Endodermal cell (in vitro differentiated cells): Measurements from ENCODE around the gene TTLL10. TPM values are rescaled to one million over a fixed set of nuclear protein-coding genes. Genes with fewer than 3 reads are reported as not detected.

Source experiments
- DNase-seq: peaks from one replicate; pipeline ENCODE4 v3.0.0-alpha.2; 2017
- H3K27ac ChIP-seq: 2 replicates; pipeline ENCODE4 v1.5.1; 2013; ENCODE audit warnings: mild to moderate bottlenecking, low read depth, low read length, moderate library complexity
- H3K27me3 ChIP-seq: 2 replicates; pipeline ENCODE4 v1.6.1; 2013; ENCODE audit warnings: mild to moderate bottlenecking, low read length, moderate library complexity; ENCODE audit not compliant: insufficient read depth, control insufficient read depth, poor library complexity, severe bottlenecking
- H3K36me3 ChIP-seq: 2 replicates; pipeline ENCODE4 v1.7.0; 2013; ENCODE audit warnings: mild to moderate bottlenecking, low read length, moderate library complexity; ENCODE audit not compliant: control insufficient read depth, insufficient read depth
- H3K4me1 ChIP-seq: one replicate; pipeline ENCODE4 v1.7.0; 2013; ENCODE audit warnings: low read length; ENCODE audit not compliant: control insufficient read depth, insufficient read depth
- H3K4me3 ChIP-seq: 2 replicates; pipeline ENCODE4 v1.5.1; 2013; ENCODE audit warnings: mild to moderate bottlenecking, low read length, moderate library complexity
- H3K9ac ChIP-seq: 2 replicates; pipeline ENCODE4 v1.6.1; 2013; ENCODE audit warnings: mild to moderate bottlenecking, low read length, moderate library complexity; ENCODE audit not compliant: poor library complexity, severe bottlenecking; ENCODE audit errors: extremely low read depth
- H3K9me3 ChIP-seq: 2 replicates; pipeline ENCODE4 v1.6.1; 2013; ENCODE audit warnings: mild to moderate bottlenecking, low read length, moderate library complexity; ENCODE audit not compliant: control insufficient read depth
- H3K27ac Mint-ChIP-seq: 2 replicates; pipeline ENCODE4 v1.8.0; 2020; ENCODE audit warnings: mixed read lengths
- H3K27me3 Mint-ChIP-seq: 2 replicates; pipeline ENCODE4 v1.8.0; 2021; ENCODE audit warnings: mild to moderate bottlenecking, mixed read lengths; ENCODE audit not compliant: insufficient read depth
- H3K36me3 Mint-ChIP-seq: 2 replicates; pipeline ENCODE4 v1.8.0; 2020; ENCODE audit warnings: low read depth, mixed read lengths
- H3K4me1 Mint-ChIP-seq: 2 replicates; pipeline ENCODE4 v1.8.0; 2020; ENCODE audit warnings: mixed read lengths
- H3K4me3 Mint-ChIP-seq: 2 replicates; pipeline ENCODE4 v1.8.0; 2020; ENCODE audit warnings: mild to moderate bottlenecking, moderate library complexity, mixed read lengths
- H3K9me3 Mint-ChIP-seq: 2 replicates; pipeline ENCODE4 v1.8.0; 2020; ENCODE audit warnings: mild to moderate bottlenecking, mixed read lengths
- CTCF ChIP-seq: fragments of 200-600 bp; sonication (generic); conservative IDR thresholded peaks from 2 replicates; pipeline ENCODE4 v1.5.0; 2021; ENCODE audit warnings: antibody characterized with exemption, mild to moderate bottlenecking
- WGBS, 2 experiments: methylation state at CpG; one replicate each; pipeline versions ENCODE4 v1.1.5 to v1.1.7; 2013; ENCODE audit warnings: missing lambda C conversion rate in 2 of 2, mixed read lengths in 1 of 2; ENCODE audit not compliant: insufficient coverage in 1 of 2, insufficient read length in 1 of 2; 5-methylcytosine and 5-hydroxymethylcytosine counted together
- total RNA-seq, 2 donors: library from RNA; stranded (reverse); fragmentation: NEBNext Ultra II Directional in 1 of 2; extraction: Animal tissue kit (Norgen Biotek cat#: 25700) in 1 of 2; gene quantifications; 2 replicates in 1 of 2; 3 replicates in 1 of 2; pipeline ENCODE4 v1.2.1, GENCODE V29; 2021

TTLL10 gene
- total RNA-seq, 2 donors from 2014 or later: 0.93 to 1.2 TPM

- no peak overlapping the region for H3K4me3 ChIP-seq
- 92 to 94% methylated on average over 18 to 37 of the region's 37 CpGs for WGBS, 2 experiments
- H3K4me1 Mint-ChIP-seq: peaks cover 5% of the 10 kb centered on the region
- TF ChIP-seq CTCF: no peak
- no peak overlapping the region for H3K27ac Mint-ChIP-seq
- no peaks in the 10 kb centered on the region for H3K36me3 Mint-ChIP-seq
- H3K9me3 Mint-ChIP-seq: no peaks in the 10 kb centered on the region
- no peak overlapping the region for H3K9ac ChIP-seq
- DNase-seq: peak; percentile 46
- no peaks in the 10 kb centered on the region for H3K27me3 ChIP-seq
- H3K4me3 Mint-ChIP-seq: no peak overlapping the region
- no peak overlapping the region for H3K27ac ChIP-seq
- H3K27me3 Mint-ChIP-seq: peaks cover 7% of the 10 kb centered on the region
- no peaks in the 10 kb centered on the region for H3K9me3 ChIP-seq
- no peaks in the 10 kb centered on the region for H3K36me3 ChIP-seq
- no peaks in the 10 kb centered on the region for H3K4me1 ChIP-seq
Observed at GRCh38 chr1:1168451-1169411, 4.9 kb upstream of the TTLL10 start.

GRCh38 chr1:1169429-1170214 is 4.1 kb upstream of the TTLL10 start:
- WGBS, 2 experiments: 84 to 88% methylated on average over 20 to 32 of the region's 32 CpGs
- Mint-ChIP-seq H3K9me3 (no peaks in the 10 kb centered on the region), H3K36me3 (peaks cover 2% of the 10 kb centered on the region), H3K27me3 (peaks cover 4% of the 10 kb centered on the region), H3K27ac (no peak overlapping the region), H3K4me3 (no peak overlapping the region), H3K4me1 (no peaks in the 10 kb centered on the region)
- no peaks in the 10 kb centered on the region for H3K4me1 ChIP-seq
- no peaks in the 10 kb centered on the region for H3K36me3 ChIP-seq
- no peak overlapping the region for H3K9ac ChIP-seq
- no peaks in the 10 kb centered on the region for H3K9me3 ChIP-seq
- no peaks in the 10 kb centered on the region for H3K27me3 ChIP-seq
- no peak overlapping the region for H3K4me3 ChIP-seq
- no peak overlapping the region for H3K27ac ChIP-seq
- TF ChIP-seq CTCF: no peak
- peak; percentile 45 for DNase-seq

GRCh38 chr1:1170215-1171091 is 3.2 kb upstream of the TTLL10 start:
- H3K27me3 Mint-ChIP-seq: peaks cover 3% of the 10 kb centered on the region
- H3K36me3 Mint-ChIP-seq: peaks cover 2% of the 10 kb centered on the region
- H3K9me3 ChIP-seq: no peaks in the 10 kb centered on the region
- H3K4me3 ChIP-seq: no peak overlapping the region
- H3K4me3 Mint-ChIP-seq: no peak overlapping the region
- H3K36me3 ChIP-seq: no peaks in the 10 kb centered on the region
- H3K4me1 ChIP-seq: no peaks in the 10 kb centered on the region
- WGBS, 2 experiments: 85 to 89% methylated on average over 13 to 26 of the region's 26 CpGs
- no peaks in the 10 kb centered on the region for H3K4me1 Mint-ChIP-seq
- no peaks in the 10 kb centered on the region for H3K27me3 ChIP-seq
- DNase-seq: peak; percentile 43
- no peak overlapping the region for H3K27ac Mint-ChIP-seq
- TF ChIP-seq CTCF: no peak
- peaks cover 1% of the 10 kb centered on the region for H3K9me3 Mint-ChIP-seq
- no peak overlapping the region for H3K9ac ChIP-seq
- H3K27ac ChIP-seq: no peak overlapping the region
